ENCODE results near the gene CDH8. TPM values are rescaled to one million over a fixed set of nuclear protein-coding genes. Genes with fewer than 3 reads are reported as not detected.

The CDH8 gene
- polyA plus RNA-seq, 2 of the 4 experiments (the other 2 are of a cell fraction) = 0.23 to 0.94 TPM

DNA sequence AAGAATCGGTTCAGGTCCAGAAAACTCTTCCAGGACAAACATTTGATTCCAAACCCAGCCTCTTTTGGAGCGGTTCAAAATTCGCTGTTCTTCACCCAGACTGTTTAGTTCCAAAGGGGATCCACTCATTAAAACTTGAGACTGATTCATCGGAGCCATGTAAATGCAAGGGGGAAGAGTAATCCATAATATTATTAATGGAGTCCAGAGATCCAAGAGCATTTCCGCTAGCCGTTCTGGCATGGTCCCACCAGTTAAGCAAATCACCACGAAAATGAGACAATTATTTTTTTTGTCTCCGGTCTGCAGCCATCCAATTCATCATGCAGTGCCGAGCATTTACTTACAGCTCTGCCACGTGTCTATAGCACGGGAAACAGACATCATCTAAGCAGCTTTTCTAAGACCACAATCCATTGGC, 15.1 kb downstream of the CDH8 start:
- Histone ChIP-seq H3K4me3 (no peak overlapping the region), H3K27ac (no peak overlapping the region), H3K4me2 (no peak overlapping the region), H3K4me1 (no peaks in the 10 kb centered on the region), H3K9me3 (no peaks in the 10 kb centered on the region)
- ATAC-seq = no peak
- TF ChIP-seq JUN (IDR thresholded peaks at IDR 0.05) = no peak
- no peak for TF ChIP-seq CTCF (IDR thresholded peaks at IDR 0.05)
- no peak for TF ChIP-seq FOXS1 (CRISPR knock-in tag; IDR thresholded peaks at IDR 0.05)
- TF ChIP-seq RAD21 (conservative IDR thresholded peaks at IDR 0.05 in 1 of 2, IDR thresholded peaks at IDR 0.05 in 1 of 2) = no peak
- no peak for TF ChIP-seq RNF2 (IDR thresholded peaks at IDR 0.05; ENCODE audit: borderline replicate concordance, low read depth)
- no peak for TF ChIP-seq HMGXB4 (CRISPR knock-in tag; IDR thresholded peaks at IDR 0.05; ENCODE audit: borderline replicate concordance)
- no peak for TF ChIP-seq NFE2L2 (conservative IDR thresholded peaks at IDR 0.05; ENCODE audit: low read length)
- no peak for TF ChIP-seq CHD2 (IDR thresholded peaks at IDR 0.05; ENCODE audit: low read length, partially characterized antibody)
- TF ChIP-seq FOSB (CRISPR knock-in tag; IDR thresholded peaks at IDR 0.05) = no peak
- no peak for TF ChIP-seq HOXB5 (CRISPR knock-in tag; IDR thresholded peaks at IDR 0.05)
- no peak for TF ChIP-seq POLR2A (IDR thresholded peaks at IDR 0.05; ENCODE audit: low read length)
- TF ChIP-seq POLR2AphosphoS2 (conservative IDR thresholded peaks at IDR 0.05; ENCODE audit: low read length) = no peak
- no peak for TF ChIP-seq CHD4 (IDR thresholded peaks at IDR 0.05; ENCODE audit: borderline replicate concordance)
- no peak for TF ChIP-seq EHMT2 (IDR thresholded peaks at IDR 0.05; ENCODE audit: low read depth)
- no peak for TF ChIP-seq PBX3 (IDR thresholded peaks at IDR 0.05)
- no peak for TF ChIP-seq NR3C1 (IDR thresholded peaks at IDR 0.05)
- no peak for TF ChIP-seq BHLHE40 (IDR thresholded peaks at IDR 0.05; ENCODE audit: low read depth, low read length)
- TF ChIP-seq CBX8 (IDR thresholded peaks at IDR 0.05) = no peak
- TF ChIP-seq JUNB (IDR thresholded peaks at IDR 0.05) = no peak
- CTCF ChIA-PET = interaction anchor here (0.7 kb wide), 1 partner anchor 10 kb away, joined by 3 read pairs; no protein-coding TSS in a partner anchor
- FAIRE-seq = no peak
- WGBS (ENCODE audit: missing lambda C conversion rate) = 9% methylated on average over 11 of the region's 11 CpGs
- no peak for DNase-seq (ENCODE audit: low read depth in 1 of 2, low spot score in 1 of 2)
- POLR2A ChIA-PET = no interaction called here

GRCh38 chr16:62020681-62021080, 15.6 kb downstream of the CDH8 start:
- 3% methylated on average over 6 of the region's 6 CpGs for WGBS (ENCODE audit: missing lambda C conversion rate)
- CTCF ChIA-PET = no interaction called here
- POLR2A ChIA-PET = no interaction called here
- FAIRE-seq (no peak), ATAC-seq (no peak), DNase-seq (ENCODE audit: low read depth in 1 of 2, low spot score in 1 of 2) (no peak)
- no peak overlapping the region for H3K27ac ChIP-seq
- no peaks in the 10 kb centered on the region for H3K9me3 ChIP-seq
- no peak overlapping the region for H3K4me2 ChIP-seq
- no peaks in the 10 kb centered on the region for H3K4me1 ChIP-seq
- no peak overlapping the region for H3K4me3 ChIP-seq
- no peak for TF ChIP-seq ZSCAN20 (CRISPR knock-in tag; IDR thresholded peaks at IDR 0.05)
- no peak for TF ChIP-seq CEBPB (IDR thresholded peaks at IDR 0.05)
- TF ChIP-seq POLR2A (IDR thresholded peaks at IDR 0.05; ENCODE audit: low read length) = no peak
- no peak for TF ChIP-seq KDM5A (IDR thresholded peaks at IDR 0.05)
- TF ChIP-seq TP53 (CRISPR knock-in tag; IDR thresholded peaks at IDR 0.05) = no peak
- TF ChIP-seq FOSL2 (IDR thresholded peaks at IDR 0.05) = no peak
- no peak for TF ChIP-seq FOSL2 (CRISPR knock-in tag; IDR thresholded peaks at IDR 0.05)
- TF ChIP-seq, protein P1, sequence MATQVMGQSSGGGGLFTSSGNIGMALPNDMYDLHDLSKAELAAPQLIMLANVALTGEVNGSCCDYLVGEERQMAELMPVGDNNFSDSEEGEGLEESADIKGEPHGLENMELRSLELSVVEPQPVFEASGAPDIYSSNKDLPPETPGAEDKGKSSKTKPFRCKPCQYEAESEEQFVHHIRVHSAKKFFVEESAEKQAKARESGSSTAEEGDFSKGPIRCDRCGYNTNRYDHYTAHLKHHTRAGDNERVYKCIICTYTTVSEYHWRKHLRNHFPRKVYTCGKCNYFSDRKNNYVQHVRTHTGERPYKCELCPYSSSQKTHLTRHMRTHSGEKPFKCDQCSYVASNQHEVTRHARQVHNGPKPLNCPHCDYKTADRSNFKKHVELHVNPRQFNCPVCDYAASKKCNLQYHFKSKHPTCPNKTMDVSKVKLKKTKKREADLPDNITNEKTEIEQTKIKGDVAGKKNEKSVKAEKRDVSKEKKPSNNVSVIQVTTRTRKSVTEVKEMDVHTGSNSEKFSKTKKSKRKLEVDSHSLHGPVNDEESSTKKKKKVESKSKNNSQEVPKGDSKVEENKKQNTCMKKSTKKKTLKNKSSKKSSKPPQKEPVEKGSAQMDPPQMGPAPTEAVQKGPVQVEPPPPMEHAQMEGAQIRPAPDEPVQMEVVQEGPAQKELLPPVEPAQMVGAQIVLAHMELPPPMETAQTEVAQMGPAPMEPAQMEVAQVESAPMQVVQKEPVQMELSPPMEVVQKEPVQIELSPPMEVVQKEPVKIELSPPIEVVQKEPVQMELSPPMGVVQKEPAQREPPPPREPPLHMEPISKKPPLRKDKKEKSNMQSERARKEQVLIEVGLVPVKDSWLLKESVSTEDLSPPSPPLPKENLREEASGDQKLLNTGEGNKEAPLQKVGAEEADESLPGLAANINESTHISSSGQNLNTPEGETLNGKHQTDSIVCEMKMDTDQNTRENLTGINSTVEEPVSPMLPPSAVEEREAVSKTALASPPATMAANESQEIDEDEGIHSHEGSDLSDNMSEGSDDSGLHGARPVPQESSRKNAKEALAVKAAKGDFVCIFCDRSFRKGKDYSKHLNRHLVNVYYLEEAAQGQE (IDR thresholded peaks at IDR 0.05) = no peak
- TF ChIP-seq MAX (IDR thresholded peaks at IDR 0.05) = no peak
- TF ChIP-seq MAZ (IDR thresholded peaks at IDR 0.05; ENCODE audit: borderline replicate concordance, low read depth, low read length) = no peak
- TF ChIP-seq SMC3 (IDR thresholded peaks at IDR 0.05) = no peak
- no peak for TF ChIP-seq CHD4 (IDR thresholded peaks at IDR 0.05; ENCODE audit: borderline replicate concordance)
- TF ChIP-seq ZC3H11A (IDR thresholded peaks at IDR 0.05) = no peak
- TF ChIP-seq CBX8 (IDR thresholded peaks at IDR 0.05) = no peak
- no peak for TF ChIP-seq NPAS2 (CRISPR knock-in tag; IDR thresholded peaks at IDR 0.05; ENCODE audit: borderline replicate concordance)
- TF ChIP-seq PBX3 (IDR thresholded peaks at IDR 0.05) = no peak
